Lower leg skin (tissue), 3 donors: ENCODE data around the gene SHCBP1L.

ENCODE experiments used
- CTCF ChIP-seq, 3 donors: fragments of 450-650 bp; IDR thresholded peaks; one replicate each; pipeline ENCODE4 v1.5.1; 2016; ENCODE audit warnings: antibody characterized with exemption in 3 of 3, mild to moderate bottlenecking in 3 of 3, moderate library complexity in 2 of 3
- POLR2A ChIP-seq, 2 donors: fragments of 450-650 bp; IDR thresholded peaks; one replicate each; pipeline ENCODE4 v1.6.1; 2016 to 2017; ENCODE audit warnings: antibody characterized with exemption in 2 of 2, mild to moderate bottlenecking in 1 of 2, moderate library complexity in 1 of 2

- TF ChIP-seq CTCF (IDR thresholded peaks at IDR 0.05) (no peak), POLR2A (IDR thresholded peaks at IDR 0.05) (no peak)
Measured at GRCh38 chr1:182930985-182931384, 22.0 kb downstream of the SHCBP1L start.
